Pancreas (tissue), 10 donors: ENCODE data around the gene FNDC3B. TPM values are rescaled to one million over a fixed set of nuclear protein-coding genes. Genes with fewer than 3 reads are reported as not detected.

Source experiments
- ATAC-seq, 4 donors: fragments of 200-7000 bp; cut with Tn5 transposase; one replicate each; pipeline versions ENCODE4 v1.8.0 to v1.9.1; 2020; ENCODE audit warnings: mild to moderate bottlenecking in 4 of 4, moderate library complexity in 4 of 4
- DNase-seq, 6 donors: peaks; one replicate each; pipeline ENCODE4 v3.0.0-alpha.2; 2020
- FAIRE-seq: peaks from 2 replicates; lab custom pipeline; 2012; peaks lifted over from hg19 to GRCh38; lab: Jason Lieb, UNC
- H3K27ac ChIP-seq, 4 donors: fragments of 200-600 bp; sonication (generic); 1 replicate in 3 of 4; 2 replicates in 1 of 4; pipeline versions ENCODE4 v1.5.0 to v1.8.0; 2020
- H3K27me3 ChIP-seq, 4 donors: fragments of 200-600 bp; one replicate each; pipeline ENCODE4 v1.8.0; 2021
- H3K36me3 ChIP-seq, 3 donors: fragments of 200-600 bp; sonication (generic) in 1 of 3; one replicate each; pipeline versions ENCODE4 v1.5.0 to v1.8.0; 2020 to 2021
- H3K4me1 ChIP-seq, 3 donors: fragments of 200-600 bp; one replicate each; pipeline ENCODE4 v1.8.0; 2021
- H3K4me3 ChIP-seq, 4 donors: fragments of 200-600 bp; sonication (generic) in 2 of 4; one replicate each; pipeline versions ENCODE4 v1.5.0 to v1.8.0; 2020 to 2021
- H3K9me3 ChIP-seq, 4 donors: fragments of 200-600 bp; one replicate each; pipeline ENCODE4 v1.8.0; 2021
- WGBS, 2 donors: extraction: QIAGEN DNeasy Blood & Tissue Kit; methylation state at CpG; one replicate each; pipeline ENCODE4 v1.1.7; 2013; 5-methylcytosine and 5-hydroxymethylcytosine counted together
- intact Hi-C, 3 donors: fragments of 100-400 bp; cut with DNase I; formaldehyde crosslinking; loops; one replicate each; pipeline versions ENCODE4 v1.11.1 to v1.14.2; 2022
- polyA plus RNA-seq, 2 donors: library from polyadenylated mRNA; stranded (reverse); fragments of 200-250 nt; gene quantifications; one replicate each; pipeline ENCODE4 v1.2.3, GENCODE V29; 2013
- total RNA-seq, 6 donors: library from RNA; stranded (reverse); fragmentation: NEBNext Ultra II Directional in 4 of 6; extraction: Animal tissue kit (Norgen Biotek cat#: 25700) in 4 of 6; gene quantifications; one replicate each; pipeline versions ENCODE4 v1.2.1 to v1.2.4, GENCODE V29; 2021 to 2023
- TF ChIP-seq, protein P1 (sequence below), 4 donors: fragments of 200-600 bp; sonication (generic) in 3 of 4; IDR thresholded peaks; one replicate each; pipeline versions ENCODE4 v1.5.0 to v1.8.0; 2021; ENCODE audit warnings: antibody characterized with exemption in 4 of 4
- donor health status: healthy with polysubstance abuse.
- donor health status: DM: no; HTN: no; CAD: no; lungs with moderate emphysema.
- donor health status: DM: no; HTN: no; CAD: no.
- donor health status: control.
- donor health status: control.
- donor health status: Bipolar disorder and iron deficiency.
- donor health status: DM: yes; HTN: yes; CAD: no.
- donor health status: DM: no; HTN: no; CAD: no.
- donor health status: DM: no; HTN: no; CAD: no.
- donor health status: DM: yes; HTN: yes; CAD: no.

The FNDC3B gene
- total and polyA plus RNA-seq, 8 donors = 9.3 to 126 (median 73.2) TPM

DNA sequence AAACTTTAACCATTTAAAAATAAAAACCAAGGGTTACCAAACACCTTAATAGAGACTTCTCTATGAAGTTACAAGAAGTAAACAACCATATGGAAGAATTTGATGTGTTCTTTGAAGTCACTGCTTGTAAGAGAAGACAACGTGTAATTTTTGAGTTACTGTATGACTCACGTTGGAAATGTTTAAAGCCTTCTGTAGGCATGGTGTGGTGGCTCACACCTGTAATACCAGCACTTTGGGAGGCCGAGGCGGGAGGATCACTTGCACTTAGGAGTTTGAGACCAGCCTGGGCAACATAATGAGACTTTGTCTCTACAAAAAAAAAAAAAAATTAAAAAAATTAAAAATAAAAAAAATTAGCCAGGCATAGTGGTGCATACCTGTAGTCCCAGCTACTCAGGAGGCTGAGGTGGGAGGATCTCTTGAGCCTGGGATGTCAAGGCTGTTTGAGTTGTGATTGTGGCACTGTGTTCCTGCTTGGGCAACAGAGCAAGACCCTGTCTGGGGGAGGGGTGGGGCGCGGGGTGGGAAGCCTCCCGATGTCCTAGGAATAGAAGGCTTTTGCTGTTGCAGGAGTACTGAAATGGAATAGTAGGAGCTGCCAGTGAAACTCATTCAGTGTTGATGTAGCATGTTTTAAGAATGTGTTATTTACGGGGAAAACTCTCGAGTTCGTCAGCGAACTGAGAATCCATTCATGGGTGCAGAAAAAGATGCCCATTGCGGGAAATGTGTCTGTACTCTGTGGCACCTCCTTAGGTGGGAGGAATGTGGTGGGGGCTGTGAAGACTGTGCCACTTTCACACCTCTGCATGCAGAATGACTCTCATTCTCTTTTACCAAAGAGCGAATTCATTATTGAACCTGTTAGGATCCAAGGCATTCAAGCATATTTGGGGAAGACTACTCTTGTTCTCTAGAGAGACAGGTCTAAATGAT is 134.2 kb downstream of the FNDC3B start:
- WGBS, 2 donors = 84 to 85% methylated on average over 13 of the region's 13 CpGs
- H3K27ac ChIP-seq = no peak overlapping the region
- DNase-seq (no peak), FAIRE-seq (no peak), ATAC-seq (no peak)
- H3K36me3 ChIP-seq = no peaks in the 10 kb centered on the region
- intact Hi-C loops = no loop called here
- peaks cover 8 to 17% (median 12%) of the 10 kb centered on the region in 3 donors for H3K4me1 ChIP-seq
- H3K9me3 ChIP-seq = no peaks in the 10 kb centered on the region
- no peaks in the 10 kb centered on the region for H3K27me3 ChIP-seq
- H3K4me3 ChIP-seq = no peak overlapping the region
- TF ChIP-seq, protein P1, sequence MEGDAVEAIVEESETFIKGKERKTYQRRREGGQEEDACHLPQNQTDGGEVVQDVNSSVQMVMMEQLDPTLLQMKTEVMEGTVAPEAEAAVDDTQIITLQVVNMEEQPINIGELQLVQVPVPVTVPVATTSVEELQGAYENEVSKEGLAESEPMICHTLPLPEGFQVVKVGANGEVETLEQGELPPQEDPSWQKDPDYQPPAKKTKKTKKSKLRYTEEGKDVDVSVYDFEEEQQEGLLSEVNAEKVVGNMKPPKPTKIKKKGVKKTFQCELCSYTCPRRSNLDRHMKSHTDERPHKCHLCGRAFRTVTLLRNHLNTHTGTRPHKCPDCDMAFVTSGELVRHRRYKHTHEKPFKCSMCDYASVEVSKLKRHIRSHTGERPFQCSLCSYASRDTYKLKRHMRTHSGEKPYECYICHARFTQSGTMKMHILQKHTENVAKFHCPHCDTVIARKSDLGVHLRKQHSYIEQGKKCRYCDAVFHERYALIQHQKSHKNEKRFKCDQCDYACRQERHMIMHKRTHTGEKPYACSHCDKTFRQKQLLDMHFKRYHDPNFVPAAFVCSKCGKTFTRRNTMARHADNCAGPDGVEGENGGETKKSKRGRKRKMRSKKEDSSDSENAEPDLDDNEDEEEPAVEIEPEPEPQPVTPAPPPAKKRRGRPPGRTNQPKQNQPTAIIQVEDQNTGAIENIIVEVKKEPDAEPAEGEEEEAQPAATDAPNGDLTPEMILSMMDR (IDR thresholded peaks at IDR 0.05) = no peak

DNA sequence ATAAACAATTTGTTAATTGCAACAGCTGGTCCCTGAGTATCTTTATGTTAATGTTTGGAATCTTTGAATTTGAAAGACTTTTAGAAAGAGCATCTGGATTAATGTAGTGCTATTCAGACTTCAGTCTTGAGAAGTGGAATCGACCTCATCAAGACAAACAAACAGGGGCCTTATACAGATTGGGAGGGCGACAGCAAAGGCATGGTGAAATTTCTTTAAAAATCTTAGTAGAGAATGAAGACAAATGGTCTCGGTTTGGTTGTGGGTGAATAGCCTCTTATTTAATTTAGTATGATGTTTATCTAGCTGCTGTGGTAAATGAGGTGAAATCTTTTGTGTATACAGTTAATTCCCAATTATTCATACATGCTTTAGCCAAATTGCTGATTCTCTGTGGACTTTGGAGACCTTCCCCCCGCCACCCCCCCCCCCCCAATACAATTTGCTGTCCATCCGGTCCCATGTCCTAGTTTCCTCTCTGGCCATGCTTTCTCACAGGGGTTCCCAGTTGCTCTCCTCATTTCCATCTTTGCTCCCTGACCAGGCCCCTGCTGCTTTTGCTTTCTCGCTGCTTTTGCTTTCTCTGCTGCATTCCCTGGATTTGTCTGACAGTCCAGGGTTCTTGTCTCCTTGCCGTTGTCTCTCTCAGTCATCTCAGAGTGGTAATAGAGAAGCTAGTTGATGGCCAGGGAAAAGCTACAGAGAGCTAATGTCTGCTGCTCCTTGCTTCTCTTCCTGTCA is 135.3 kb downstream of the FNDC3B start:
- TF ChIP-seq, protein P1 (IDR thresholded peaks at IDR 0.05) = no peak
- H3K27ac ChIP-seq = no peak overlapping the region
- intact Hi-C loops = no loop called here
- no peaks in the 10 kb centered on the region for H3K27me3 ChIP-seq
- 64 to 66% methylated on average over 6 to 7 of the region's 7 CpGs for WGBS, 2 donors
- FAIRE-seq = no peak
- no peak for DNase-seq
- H3K4me3 ChIP-seq = no peak overlapping the region
- no peak for ATAC-seq
- peaks cover 0 to 11% (median 4%) of the 10 kb centered on the region in 3 donors for H3K4me1 ChIP-seq
- H3K36me3 ChIP-seq = no peaks in the 10 kb centered on the region
- H3K9me3 ChIP-seq = no peaks in the 10 kb centered on the region

DNA sequence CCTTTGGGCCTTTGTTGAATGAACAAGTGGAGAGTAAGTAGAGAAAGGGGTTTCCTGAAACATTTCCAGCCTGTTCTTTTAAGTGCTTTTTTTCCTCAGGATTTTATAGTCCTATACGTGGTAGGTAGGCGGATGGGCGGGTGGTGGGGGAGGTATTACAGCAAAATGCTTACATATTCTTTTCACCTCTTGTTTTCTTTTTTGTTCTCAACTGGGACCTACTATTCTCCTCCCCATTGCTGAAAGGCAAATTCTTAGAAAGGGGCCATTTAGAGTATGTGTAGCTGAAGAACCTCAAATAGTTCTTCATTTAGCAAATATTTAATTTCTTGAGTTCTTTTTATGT is 135.8 kb downstream of the FNDC3B start:
- Histone ChIP-seq H3K36me3 (no peaks in the 10 kb centered on the region), H3K4me3 (no peak overlapping the region), H3K27ac (no peak overlapping the region), H3K4me1 (peaks cover 3 to 12% (median 4%) of the 10 kb centered on the region in 3 donors), H3K27me3 (no peaks in the 10 kb centered on the region), H3K9me3 (no peaks in the 10 kb centered on the region)
- FAIRE-seq = no peak
- 75 to 84% methylated on average over 3 of the region's 3 CpGs for WGBS, 2 donors
- TF ChIP-seq, protein P1 (IDR thresholded peaks at IDR 0.05) = no peak
- DNase-seq = no peak
- intact Hi-C loops = no loop called here
- ATAC-seq = no peak

DNA sequence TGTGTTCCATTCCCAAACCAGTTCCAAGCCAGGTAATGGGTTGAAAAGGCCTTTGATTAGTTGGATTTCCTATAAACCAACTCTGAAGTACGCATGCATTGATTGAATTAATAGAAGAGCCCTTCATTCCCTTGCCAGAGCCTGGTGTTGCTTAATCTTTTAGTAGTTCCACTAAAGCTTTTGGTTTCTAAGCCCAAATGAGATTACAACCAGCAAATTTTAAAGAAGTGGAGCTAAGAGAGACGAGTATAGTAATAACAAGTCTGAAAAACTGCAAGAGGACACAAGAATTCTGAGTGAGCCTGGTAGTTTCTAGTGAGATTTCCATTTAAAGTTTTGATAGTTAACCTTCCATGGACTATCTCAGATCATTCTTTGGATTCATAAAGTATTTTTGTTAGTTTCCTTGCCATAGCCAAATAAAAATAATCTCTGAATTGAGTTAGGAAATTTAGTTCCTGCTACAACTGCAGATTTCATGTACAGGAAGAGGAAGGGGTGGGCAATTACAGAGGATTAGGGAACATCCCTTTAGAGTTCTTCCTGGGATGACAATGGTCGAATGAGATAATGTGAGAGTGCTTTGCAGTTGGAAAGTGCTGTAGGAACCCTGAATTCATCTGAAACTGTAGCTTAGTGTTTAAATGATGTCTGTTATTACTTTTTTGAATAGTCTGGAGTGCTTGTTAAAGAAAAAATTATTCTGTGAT is 136.8 kb downstream of the FNDC3B start:
- Histone ChIP-seq H3K4me1 (peaks cover 3 to 13% (median 4%) of the 10 kb centered on the region in 3 donors), H3K9me3 (no peaks in the 10 kb centered on the region), H3K27ac (no peak overlapping the region), H3K4me3 (no peak overlapping the region), H3K27me3 (no peaks in the 10 kb centered on the region), H3K36me3 (no peaks in the 10 kb centered on the region)
- FAIRE-seq (no peak), ATAC-seq (no peak), DNase-seq (no peak)
- TF ChIP-seq, protein P1 (IDR thresholded peaks at IDR 0.05) = no peak
- WGBS, 2 donors = 56 to 66% methylated on average over 3 of the region's 3 CpGs
- intact Hi-C loops = no loop called here
